H9 (cell line): Measurements from ENCODE around the gene ZNF638. TPM values are rescaled to one million over a fixed set of nuclear protein-coding genes. Genes with fewer than 3 reads are reported as not detected.

ENCODE experiments used
- DNase-seq: peaks from one replicate; pipeline ENCODE4 v3.0.0-alpha.2; 2017
- H2AFZ ChIP-seq: one replicate; pipeline ENCODE4 v1.6.1; 2013; ENCODE audit warnings: mild to moderate bottlenecking, low read length, control low read depth, moderate library complexity
- H2AK5ac ChIP-seq: 2 replicates; pipeline ENCODE4 v1.6.1; 2013; ENCODE audit warnings: low read length, control low read depth, mixed read lengths; ENCODE audit not compliant: insufficient read length
- H2BK120ac ChIP-seq: one replicate; pipeline ENCODE4 v1.6.1; 2013; ENCODE audit warnings: low read depth, mild to moderate bottlenecking, low read length, control low read depth, inconsistent platforms; ENCODE audit not compliant: poor library complexity, severe bottlenecking
- H2BK12ac ChIP-seq: 2 replicates; pipeline ENCODE4 v1.6.1; 2013; ENCODE audit warnings: low read length, control low read depth, mixed read lengths, low read depth; ENCODE audit not compliant: insufficient read length
- H2BK15ac ChIP-seq: 2 replicates; pipeline ENCODE4 v1.6.1; 2013; ENCODE audit warnings: low read depth, low read length, control low read depth
- H2BK20ac ChIP-seq: one replicate; pipeline ENCODE4 v1.6.1; 2013; ENCODE audit warnings: low read depth, mild to moderate bottlenecking, low read length, control low read depth, inconsistent platforms; ENCODE audit not compliant: poor library complexity, severe bottlenecking
- H2BK5ac ChIP-seq: 2 replicates; pipeline ENCODE4 v1.6.1; 2013; ENCODE audit warnings: low read length, control low read depth, mixed read lengths; ENCODE audit not compliant: insufficient read length
- H3K14ac ChIP-seq: 2 replicates; pipeline ENCODE4 v1.6.1; 2013; ENCODE audit warnings: low read length, control low read depth; ENCODE audit not compliant: insufficient read depth
- H3K18ac ChIP-seq: 2 replicates; pipeline ENCODE4 v1.6.1; 2013; ENCODE audit warnings: low read depth, mild to moderate bottlenecking, mixed read lengths, low read length, control low read depth; ENCODE audit not compliant: insufficient read length
- H3K23ac ChIP-seq: 2 replicates; pipeline ENCODE4 v1.6.1; 2013; ENCODE audit warnings: low read length, control low read depth, mixed read lengths, low read depth; ENCODE audit not compliant: insufficient read length
- H3K23me2 ChIP-seq: 2 replicates; pipeline ENCODE4 v1.6.1; 2013; ENCODE audit warnings: low read depth, mild to moderate bottlenecking, mixed read lengths, low read length, control low read depth; ENCODE audit not compliant: insufficient read length, poor library complexity, severe bottlenecking
- H3K27ac ChIP-seq: 2 replicates; pipeline ENCODE4 v1.5.1; 2013; ENCODE audit warnings: low read length, control low read depth, mixed read lengths, low read depth; ENCODE audit not compliant: insufficient read length
- H3K27me3 ChIP-seq: 2 replicates; pipeline ENCODE4 v1.6.1; 2013; ENCODE audit warnings: low read length, control low read depth, inconsistent platforms; ENCODE audit not compliant: insufficient read depth
- H3K4ac ChIP-seq: 2 replicates; pipeline ENCODE4 v1.6.1; 2013; ENCODE audit warnings: low read depth, mild to moderate bottlenecking, control low read depth, inconsistent platforms, low read length, moderate library complexity
- H3K4me1 ChIP-seq: 2 replicates; pipeline ENCODE4 v1.6.1; 2013; ENCODE audit warnings: low read length, control low read depth, inconsistent platforms; ENCODE audit not compliant: insufficient read depth
- H3K4me2 ChIP-seq: 2 replicates; pipeline ENCODE4 v1.6.1; 2013; ENCODE audit warnings: low read length, control low read depth, mixed read lengths; ENCODE audit not compliant: insufficient read length, insufficient read depth
- H3K56ac ChIP-seq: 2 replicates; pipeline ENCODE4 v1.6.1; 2013; ENCODE audit warnings: low read depth, mild to moderate bottlenecking, mixed read lengths, low read length, control low read depth; ENCODE audit not compliant: insufficient read length
- H3K79me1 ChIP-seq: 2 replicates; pipeline ENCODE4 v1.6.1; 2013; ENCODE audit warnings: low read depth, mild to moderate bottlenecking, moderate library complexity, low read length, control low read depth, inconsistent platforms; ENCODE audit not compliant: insufficient read depth, poor library complexity, severe bottlenecking
- H3K79me2 ChIP-seq: 2 replicates; pipeline ENCODE4 v1.6.1; 2013; ENCODE audit warnings: low read length, control low read depth, inconsistent platforms; ENCODE audit not compliant: insufficient read depth
- H3K9ac ChIP-seq: 2 replicates; pipeline ENCODE4 v1.6.1; 2013; ENCODE audit warnings: low read length, control low read depth, mixed read lengths; ENCODE audit not compliant: insufficient read length; ENCODE audit errors: extremely low read depth
- H3K9me3 ChIP-seq: one replicate; pipeline ENCODE4 v1.6.1; 2013; ENCODE audit warnings: low read depth, low read length, inconsistent platforms; ENCODE audit not compliant: control insufficient read depth
- H3T11ph ChIP-seq: one replicate; pipeline ENCODE4 v1.6.1; 2013; ENCODE audit warnings: mild to moderate bottlenecking, low read length, control low read depth, inconsistent platforms
- H4K20me1 ChIP-seq: one replicate; pipeline ENCODE4 v1.6.1; 2013; ENCODE audit not compliant: control insufficient read depth, insufficient read length, insufficient read depth
- H4K5ac ChIP-seq: 2 replicates; pipeline ENCODE4 v1.6.1; 2013; ENCODE audit warnings: low read depth, mild to moderate bottlenecking, mixed read lengths, low read length, control low read depth; ENCODE audit not compliant: insufficient read length
- H4K8ac ChIP-seq: replicated peaks from 2 replicates; pipeline ENCODE4 v1.6.1; 2013; ENCODE audit warnings: low read length, control low read depth, mixed read lengths, low read depth; ENCODE audit not compliant: insufficient read length
- H4K91ac ChIP-seq: 2 replicates; pipeline ENCODE4 v1.6.1; 2013; ENCODE audit warnings: low read depth, mild to moderate bottlenecking, moderate library complexity, mixed read lengths, low read length, control low read depth; ENCODE audit not compliant: insufficient read length
- H3K27ac Mint-ChIP-seq, 3 experiments: 2 replicates in 2 of 3; 3 replicates in 1 of 3; pipeline ENCODE4 v1.8.0; 2020 to 2021; ENCODE audit warnings: mixed read lengths in 3 of 3, mild to moderate bottlenecking in 1 of 3, moderate library complexity in 1 of 3
- H3K27me3 Mint-ChIP-seq: 2 replicates; pipeline ENCODE4 v1.8.0; 2021; ENCODE audit warnings: low read depth, mild to moderate bottlenecking, moderate library complexity, mixed read lengths
- H3K36me3 Mint-ChIP-seq, 3 experiments: 2 replicates in 2 of 3; 3 replicates in 1 of 3; pipeline ENCODE4 v1.8.0; 2020 to 2021; ENCODE audit warnings: low read depth in 3 of 3, mixed read lengths in 3 of 3; ENCODE audit not compliant: insufficient read depth in 1 of 3
- H3K4me1 Mint-ChIP-seq, 2 experiments: 2 replicates each; pipeline ENCODE4 v1.8.0; 2020; ENCODE audit warnings: mixed read lengths in 2 of 2
- H3K4me3 Mint-ChIP-seq, 2 experiments: 2 replicates in 1 of 2; 3 replicates in 1 of 2; pipeline ENCODE4 v1.8.0; 2020 to 2021; ENCODE audit warnings: mild to moderate bottlenecking in 2 of 2, mixed read lengths in 2 of 2, moderate library complexity in 1 of 2
- H3K9me3 Mint-ChIP-seq, 2 experiments: 2 replicates in 1 of 2; 3 replicates in 1 of 2; pipeline ENCODE4 v1.8.0; 2020; ENCODE audit warnings: mild to moderate bottlenecking in 2 of 2, mixed read lengths in 2 of 2, moderate library complexity in 1 of 2
- CTCF ChIP-seq: fragments of 200-600 bp; sonication (generic); conservative IDR thresholded peaks from 3 replicates; pipeline ENCODE4 v1.8.0; 2021; ENCODE audit warnings: antibody characterized with exemption, mild to moderate bottlenecking
- WGBS: extraction: QIAGEN DNeasy Blood & Tissue Kit; methylation state at CpG from one replicate; pipeline ENCODE4 v1.1.7; 2013; ENCODE audit warnings: missing lambda C conversion rate, low lambda C conversion rate, mixed read lengths; ENCODE audit not compliant: insufficient read length; ENCODE audit errors: extremely low coverage; 5-methylcytosine and 5-hydroxymethylcytosine counted together
- total RNA-seq: library from RNA; stranded (reverse); gene quantifications from 2 replicates; pipeline ENCODE4 v1.2.1, GENCODE V29; 2021

The ZNF638 gene
- total RNA-seq, 1 experiment from 2014 or later: 146 TPM

- Histone ChIP-seq H3K4ac (no peak overlapping the region), H3K27ac (no peak overlapping the region), H2AFZ (no peak overlapping the region), H3K23me2 (no peaks in the 10 kb centered on the region), H3K79me2 (no peaks in the 10 kb centered on the region), H4K5ac (no peak overlapping the region), H3K9ac (no peak overlapping the region), H2AK5ac (no peak overlapping the region), H3T11ph (no peak overlapping the region), H4K8ac (no peak overlapping the region), H3K27me3 (no peaks in the 10 kb centered on the region), H3K18ac (no peak overlapping the region), H2BK120ac (no peak overlapping the region), H3K4me2 (no peak overlapping the region), H3K23ac (no peak overlapping the region), H2BK15ac (no peak overlapping the region), H2BK5ac (no peak overlapping the region), H4K20me1 (no peaks in the 10 kb centered on the region), H4K91ac (no peak overlapping the region), H3K56ac (no peak overlapping the region), H3K79me1 (no peaks in the 10 kb centered on the region), H2BK12ac (no peak overlapping the region), H3K14ac (no peak overlapping the region), H3K4me1 (no peaks in the 10 kb centered on the region), H3K9me3 (no peaks in the 10 kb centered on the region), H2BK20ac (no peak overlapping the region)
- no peak for TF ChIP-seq CTCF
- no CpG with 5 or more reads among the region's 2 CpGs for WGBS
- Mint-ChIP-seq H3K36me3 (peaks cover 9 to 80% (median 55%) of the 10 kb centered on the region in 3 experiments; a peak in 6 of 7 replicates), H3K9me3 (no peaks in the 10 kb centered on the region), H3K4me3 (no peak overlapping the region), H3K27me3 (no peaks in the 10 kb centered on the region), H3K4me1 (no peaks in the 10 kb centered on the region), H3K27ac (no peak overlapping the region)
- no peak for DNase-seq
These were observed 38.4 kb downstream of the ZNF638 start for GRCh38 chr2:71370015-71370414.
